Common myeloid progenitor, CD34-positive (primary cell): ENCODE measurements around the gene UQCR11.

Experiments used
- CTCF ChIA-PET: fragments of 350-600 bp; sonication (Branson Sonifier 250); formaldehyde crosslinking; loops from one replicate; lab custom pipeline; 2021; ENCODE audit warnings: antibody characterized with exemption; lab: Charles Lee
- POLR2A ChIA-PET: fragments of 350-600 bp; sonication (Branson Sonifier 250); formaldehyde crosslinking; loops from one replicate; lab custom pipeline; 2021; ENCODE audit warnings: antibody characterized with exemption; lab: Charles Lee
- DNase-seq, 3 donors: peaks; one replicate each; pipeline versions ENCODE4 v3.0.0 to v3.0.0-alpha.2; 2013
- H3K27ac ChIP-seq, 2 experiments: 1 replicate in 1 of 2; 2 replicates in 1 of 2; pipeline ENCODE4 v1.7.0; 2013; ENCODE audit warnings: inconsistent platforms in 2 of 2, low read length in 2 of 2, mild to moderate bottlenecking in 2 of 2, low read depth in 1 of 2, moderate library complexity in 1 of 2; ENCODE audit not compliant: severe bottlenecking in 2 of 2, insufficient read depth in 1 of 2, poor library complexity in 1 of 2
- H3K27me3 ChIP-seq, 5 experiments: replicated peaks in 2 of 5; 1 replicate in 3 of 5; 2 replicates in 2 of 5; pipeline versions ENCODE4 v1.6.1 to v1.7.0; 2013; ENCODE audit warnings: low read length in 4 of 5, mild to moderate bottlenecking in 2 of 5, moderate library complexity in 2 of 5, inconsistent platforms in 1 of 5; ENCODE audit not compliant: insufficient read depth in 5 of 5, control insufficient read depth in 4 of 5
- H3K36me3 ChIP-seq, 4 experiments: 1 replicate in 2 of 4; 2 replicates in 2 of 4; pipeline versions ENCODE4 v1.6.1 to v1.7.0; 2013; ENCODE audit warnings: low read length in 3 of 4, control low read depth in 1 of 4, mild to moderate bottlenecking in 1 of 4; ENCODE audit not compliant: control insufficient read depth in 4 of 4, insufficient read depth in 4 of 4
- H3K4me1 ChIP-seq, 4 experiments: 1 replicate in 3 of 4; 2 replicates in 1 of 4; pipeline versions ENCODE4 v1.6.1 to v1.7.1; 2013; ENCODE audit warnings: low read length in 3 of 4, mild to moderate bottlenecking in 3 of 4, control low read depth in 1 of 4, inconsistent platforms in 1 of 4, moderate library complexity in 1 of 4; ENCODE audit not compliant: control insufficient read depth in 4 of 4, insufficient read depth in 4 of 4; ENCODE audit errors: control extremely low read depth in 1 of 4
- H3K4me3 ChIP-seq, 7 experiments: 1 replicate in 4 of 7; 2 replicates in 3 of 7; pipeline versions ENCODE4 v1.5.1 to v1.7.0; 2013; ENCODE audit warnings: mild to moderate bottlenecking in 7 of 7, low read length in 6 of 7, moderate library complexity in 6 of 7, inconsistent platforms in 2 of 7, low read depth in 2 of 7, control low read depth in 1 of 7; ENCODE audit not compliant: insufficient read depth in 4 of 7, control insufficient read depth in 1 of 7; ENCODE audit errors: extremely low read depth in 1 of 7
- H3K9me3 ChIP-seq, 5 experiments: 1 replicate in 4 of 5; 2 replicates in 1 of 5; pipeline versions ENCODE4 v1.6.1 to v1.7.1; 2013; ENCODE audit warnings: low read length in 4 of 5, mild to moderate bottlenecking in 2 of 5, inconsistent platforms in 1 of 5, low read depth in 1 of 5, moderate library complexity in 1 of 5; ENCODE audit not compliant: control insufficient read depth in 4 of 5, insufficient read depth in 2 of 5; ENCODE audit errors: control extremely low read depth in 1 of 5
- WGBS: methylation state at CpG from one replicate; pipeline ENCODE4 v1.1.5; 2013; ENCODE audit not compliant: insufficient coverage; 5-methylcytosine and 5-hydroxymethylcytosine counted together

UQCR11 gene

DNA sequence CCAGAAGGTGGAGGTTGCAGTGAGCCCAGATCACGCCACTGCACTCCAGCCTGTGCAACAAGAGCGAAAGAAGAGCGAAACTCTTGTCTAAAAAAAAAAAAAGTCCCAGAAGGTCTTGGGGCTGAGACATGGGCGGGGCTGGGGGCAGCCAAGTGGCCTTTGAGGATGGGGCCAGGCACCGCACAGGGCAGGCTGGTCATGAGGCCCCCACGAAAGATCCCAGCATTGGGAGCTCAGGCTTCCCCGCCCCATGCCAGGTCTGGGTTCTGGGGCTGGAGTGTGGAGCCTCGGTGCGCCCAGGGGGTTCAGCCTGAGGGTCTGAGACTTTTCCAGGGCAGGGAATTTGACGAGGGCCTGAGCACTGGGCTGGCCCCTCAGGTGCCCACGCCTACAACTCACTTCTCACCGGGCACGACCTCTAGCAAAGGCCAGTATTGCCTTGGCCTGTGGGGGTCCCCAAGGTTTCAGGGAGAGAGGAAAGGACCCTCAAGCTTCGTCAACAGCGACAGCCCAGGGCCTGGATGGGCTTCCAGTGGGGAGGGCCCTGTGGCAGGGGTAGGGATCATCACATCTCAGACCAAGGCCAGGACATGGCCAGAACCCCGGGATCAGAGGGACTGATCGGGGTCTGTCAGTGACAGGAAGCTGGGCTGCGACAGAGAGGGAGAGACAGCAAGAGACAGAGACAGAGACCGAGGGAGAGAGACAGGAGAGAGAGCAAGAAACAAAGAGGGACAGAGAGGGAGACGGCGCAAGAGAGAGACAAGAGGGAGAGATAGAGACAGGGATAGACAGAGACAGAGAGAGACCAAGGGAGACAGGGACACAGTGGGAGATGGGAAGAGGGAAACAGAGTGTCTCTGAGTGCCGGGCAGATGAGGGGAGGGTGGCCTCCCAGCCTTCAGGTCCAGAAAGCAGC lies 29.7 kb downstream of the UQCR11 start:
- no peak for DNase-seq
- no peak overlapping the region for H3K27ac ChIP-seq
- H3K27me3 ChIP-seq = peaks cover 0 to 2% (median 0%) of the 10 kb centered on the region in 5 experiments
- ChIA-PET CTCF (interaction anchor here (1.0 kb wide), 1 partner anchor 24 kb away, joined by 3 read pairs; no protein-coding TSS in a partner anchor), POLR2A (no interaction called here)
- 95% methylated on average over 22 of the region's 22 CpGs for WGBS
- no peaks in the 10 kb centered on the region for H3K9me3 ChIP-seq
- H3K4me1 ChIP-seq = no peaks in the 10 kb centered on the region
- peaks cover 3 to 42% (median 29%) of the 10 kb centered on the region in 4 experiments for H3K36me3 ChIP-seq
- H3K4me3 ChIP-seq = no peak overlapping the region

DNA sequence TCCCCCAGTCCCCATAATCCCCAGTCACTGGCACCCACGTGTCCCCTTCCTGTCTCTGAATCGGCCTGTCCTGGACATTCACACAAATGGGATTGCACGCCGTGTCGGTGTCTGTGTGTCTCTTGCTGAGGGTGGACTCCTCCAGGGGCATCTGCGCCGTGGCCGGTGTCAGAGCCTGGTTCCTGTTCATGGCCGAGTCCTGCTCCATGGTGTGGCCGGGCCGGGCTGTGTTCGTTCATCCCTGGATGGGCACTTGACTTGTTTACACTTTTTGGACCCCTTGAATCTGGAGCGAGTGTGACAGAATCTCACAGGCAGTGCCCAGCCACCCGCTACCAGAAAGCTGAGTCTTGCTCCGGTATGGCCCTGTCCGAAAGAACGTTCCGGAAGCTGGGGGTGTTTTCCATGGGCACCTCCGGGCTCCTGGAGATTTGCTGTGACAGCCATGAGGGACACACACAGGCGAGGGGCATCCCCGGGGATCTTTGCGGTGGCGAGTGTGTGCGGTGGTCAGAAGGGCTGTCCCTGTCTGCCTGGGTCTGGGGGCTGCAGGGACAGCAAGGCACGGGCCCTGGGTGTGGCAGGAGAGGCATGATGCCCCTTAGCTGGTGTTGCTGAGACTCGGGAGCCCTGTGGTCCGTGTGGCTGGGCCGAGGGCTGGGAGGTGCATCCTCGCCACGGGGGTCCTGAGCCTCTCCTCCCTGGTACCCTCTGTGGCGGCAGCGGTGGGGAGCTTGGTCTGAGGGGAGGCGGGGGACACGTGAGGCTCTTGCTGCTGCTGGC lies 30.7 kb downstream of the UQCR11 start:
- Histone ChIP-seq H3K36me3 (peaks cover 0 to 34% (median 20%) of the 10 kb centered on the region in 4 experiments), H3K4me3 (no peak overlapping the region), H3K27me3 (peaks cover 0 to 4% (median 0%) of the 10 kb centered on the region in 5 experiments), H3K4me1 (no peaks in the 10 kb centered on the region), H3K9me3 (no peaks in the 10 kb centered on the region), H3K27ac (no peak overlapping the region)
- CTCF ChIA-PET = interaction anchor here (1.0 kb wide), 1 partner anchor 23 kb away, joined by 3 read pairs; no protein-coding TSS in a partner anchor
- 95% methylated on average over 33 of the region's 34 CpGs for WGBS
- POLR2A ChIA-PET = no interaction called here
- DNase-seq = no peak

DNA sequence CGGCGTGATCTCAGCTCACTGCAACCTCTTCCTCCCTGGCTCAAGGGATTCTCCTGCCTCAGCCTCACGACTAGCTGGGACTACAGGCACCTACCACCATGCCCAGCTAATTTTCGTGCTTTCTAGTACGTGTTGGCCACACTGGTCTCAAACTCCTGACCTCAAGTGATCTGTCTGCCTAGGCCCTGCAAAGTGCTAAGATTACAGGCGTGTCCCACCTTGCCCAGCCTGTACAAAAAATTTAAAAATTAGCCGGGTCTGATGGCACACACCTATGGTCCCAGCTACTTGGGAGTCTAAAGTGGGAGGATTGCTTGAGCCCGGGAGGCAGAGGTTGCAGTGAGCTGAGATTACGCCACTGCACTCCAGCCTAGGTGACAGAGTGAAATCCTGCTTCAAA lies 32.5 kb downstream of the UQCR11 start:
- CTCF ChIA-PET = interaction anchor here (1.1 kb wide), 1 partner anchor 18 kb away, joined by 3 read pairs; no protein-coding TSS in a partner anchor
- 97% methylated on average over 9 of the region's 9 CpGs for WGBS

DNA sequence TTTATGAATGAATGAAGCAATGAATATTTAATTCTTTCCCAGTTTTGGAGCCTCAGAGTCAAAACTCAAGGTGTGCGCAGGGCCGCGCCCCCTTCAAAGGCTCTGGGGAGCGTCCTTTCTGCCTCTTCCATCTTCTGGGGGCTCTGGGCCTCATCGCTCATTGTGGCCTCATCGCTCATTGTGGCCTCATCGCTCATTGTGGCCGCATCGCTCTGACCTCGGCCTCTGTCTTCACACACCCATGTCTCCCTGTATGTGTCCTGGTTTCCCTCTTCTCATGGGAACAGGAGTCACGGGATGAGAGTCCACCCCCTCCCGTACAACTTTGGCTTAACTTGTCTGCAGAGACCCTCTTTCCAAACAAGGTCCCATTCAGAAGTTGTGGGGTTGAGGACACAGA lies 33.9 kb downstream of the UQCR11 start:
- POLR2A ChIA-PET = no interaction called here
- 96% methylated on average over 12 of the region's 12 CpGs for WGBS

More for the DNA sequence above, 32.5 kb downstream of the UQCR11 start:
- H3K27ac ChIP-seq = no peak overlapping the region
- H3K27me3 ChIP-seq = peaks cover 0 to 9% (median 0%) of the 10 kb centered on the region in 5 experiments
- peaks cover 0 to 6% (median 2%) of the 10 kb centered on the region in 4 experiments for H3K4me1 ChIP-seq
- H3K9me3 ChIP-seq = no peaks in the 10 kb centered on the region
- DNase-seq = no peak
- no peak overlapping the region for H3K4me3 ChIP-seq
- H3K36me3 ChIP-seq = peaks cover 0 to 20% (median 13%) of the 10 kb centered on the region in 4 experiments
- POLR2A ChIA-PET = no interaction called here

GRCh38 chr19:1570836-1571235 lies 34.4 kb downstream of the UQCR11 start:
- Histone ChIP-seq H3K27ac (no peak overlapping the region), H3K36me3 (peaks cover 0 to under 1% (median under 1%) of the 10 kb centered on the region in 4 experiments), H3K27me3 (peaks cover 0 to 17% (median 3%) of the 10 kb centered on the region in 5 experiments), H3K4me3 (no peak overlapping the region), H3K9me3 (no peaks in the 10 kb centered on the region), H3K4me1 (peaks cover 0 to 14% (median 6%) of the 10 kb centered on the region in 4 experiments)
- 95% methylated on average over 11 of the region's 13 CpGs for WGBS
- no peak for DNase-seq
- CTCF ChIA-PET = no interaction called here
- POLR2A ChIA-PET = no interaction called here

More for the DNA sequence above, 33.9 kb downstream of the UQCR11 start:
- no peak for DNase-seq
- no peaks in the 10 kb centered on the region for H3K9me3 ChIP-seq
- H3K27me3 ChIP-seq = peaks cover 0 to 15% (median 0%) of the 10 kb centered on the region in 5 experiments
- H3K4me1 ChIP-seq = peaks cover 0 to 14% (median 6%) of the 10 kb centered on the region in 4 experiments
- no peak overlapping the region for H3K27ac ChIP-seq
- no peak overlapping the region for H3K4me3 ChIP-seq
- peaks cover 0 to 6% (median 4%) of the 10 kb centered on the region in 4 experiments for H3K36me3 ChIP-seq
- CTCF ChIA-PET = no interaction called here

DNA sequence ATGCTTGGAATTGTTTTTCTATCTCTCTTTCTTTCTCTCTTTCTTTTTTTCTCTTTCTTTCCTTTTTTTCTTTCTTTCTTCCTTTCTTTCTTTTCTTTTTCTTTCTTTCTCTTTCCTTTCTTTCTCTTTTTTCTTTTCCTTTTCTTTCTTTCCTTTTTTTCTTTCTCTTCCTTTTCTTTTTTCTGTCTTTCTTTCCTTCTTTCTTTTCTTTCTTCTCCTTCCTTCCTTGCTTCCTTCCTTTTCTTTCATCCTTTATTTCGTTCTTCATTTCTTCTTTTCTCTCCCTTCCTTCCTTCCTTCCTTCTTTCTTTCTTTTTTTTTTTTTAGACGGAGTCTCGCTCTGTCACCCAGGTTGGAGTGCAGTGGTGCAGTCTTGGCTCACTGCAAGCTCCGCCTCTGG lies 35.3 kb downstream of the UQCR11 start:
- 67% methylated on average over 3 of the region's 4 CpGs for WGBS
- Histone ChIP-seq H3K36me3 (no peaks in the 10 kb centered on the region), H3K27ac (no peak overlapping the region), H3K4me3 (no peak overlapping the region), H3K9me3 (no peaks in the 10 kb centered on the region), H3K4me1 (peaks cover 0 to 14% (median 6%) of the 10 kb centered on the region in 4 experiments), H3K27me3 (peaks cover 0 to 22% (median 5%) of the 10 kb centered on the region in 5 experiments)
- ChIA-PET CTCF (no interaction called here), POLR2A (interaction anchor here (0.7 kb wide), 1 partner anchor 21 kb away, joined by 3 read pairs; no protein-coding TSS in a partner anchor)
- DNase-seq = no peak
